ENCODE measurements around the gene HCK.

The HCK gene

DNA sequence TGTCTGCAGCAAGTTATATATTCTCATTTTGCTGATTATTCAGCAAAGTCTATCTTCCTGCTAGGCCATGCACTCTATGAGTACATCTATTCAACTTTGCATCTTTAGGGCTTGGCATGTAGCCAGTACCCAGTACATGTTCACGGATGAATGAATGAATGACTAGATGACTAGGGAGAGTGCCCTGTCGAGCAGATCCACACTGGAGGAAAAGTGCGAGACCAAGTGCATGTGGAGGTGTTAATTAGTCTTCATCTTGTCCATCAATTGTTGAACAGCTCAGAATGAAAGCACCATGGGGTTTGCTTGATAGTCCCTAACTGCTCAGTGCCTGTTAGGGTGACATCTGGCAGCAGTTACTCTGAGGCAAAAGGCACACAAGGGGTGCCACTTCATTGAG lies 87.9 kb downstream of the HCK start:
- TF ChIP-seq, protein P1, sequence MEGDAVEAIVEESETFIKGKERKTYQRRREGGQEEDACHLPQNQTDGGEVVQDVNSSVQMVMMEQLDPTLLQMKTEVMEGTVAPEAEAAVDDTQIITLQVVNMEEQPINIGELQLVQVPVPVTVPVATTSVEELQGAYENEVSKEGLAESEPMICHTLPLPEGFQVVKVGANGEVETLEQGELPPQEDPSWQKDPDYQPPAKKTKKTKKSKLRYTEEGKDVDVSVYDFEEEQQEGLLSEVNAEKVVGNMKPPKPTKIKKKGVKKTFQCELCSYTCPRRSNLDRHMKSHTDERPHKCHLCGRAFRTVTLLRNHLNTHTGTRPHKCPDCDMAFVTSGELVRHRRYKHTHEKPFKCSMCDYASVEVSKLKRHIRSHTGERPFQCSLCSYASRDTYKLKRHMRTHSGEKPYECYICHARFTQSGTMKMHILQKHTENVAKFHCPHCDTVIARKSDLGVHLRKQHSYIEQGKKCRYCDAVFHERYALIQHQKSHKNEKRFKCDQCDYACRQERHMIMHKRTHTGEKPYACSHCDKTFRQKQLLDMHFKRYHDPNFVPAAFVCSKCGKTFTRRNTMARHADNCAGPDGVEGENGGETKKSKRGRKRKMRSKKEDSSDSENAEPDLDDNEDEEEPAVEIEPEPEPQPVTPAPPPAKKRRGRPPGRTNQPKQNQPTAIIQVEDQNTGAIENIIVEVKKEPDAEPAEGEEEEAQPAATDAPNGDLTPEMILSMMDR (IDR thresholded peaks at IDR 0.05; ENCODE audit: low read depth, low read length): no peak
- in situ Hi-C loops (cut with HindIII; ENCODE audit: low sequenced_read_pairs): no loop called here
- no peak for DNase-seq (ENCODE audit: low read depth, low spot score)
- no peak overlapping the region for H3K4me3 ChIP-seq (ENCODE audit: low read depth, low read length)

DNA sequence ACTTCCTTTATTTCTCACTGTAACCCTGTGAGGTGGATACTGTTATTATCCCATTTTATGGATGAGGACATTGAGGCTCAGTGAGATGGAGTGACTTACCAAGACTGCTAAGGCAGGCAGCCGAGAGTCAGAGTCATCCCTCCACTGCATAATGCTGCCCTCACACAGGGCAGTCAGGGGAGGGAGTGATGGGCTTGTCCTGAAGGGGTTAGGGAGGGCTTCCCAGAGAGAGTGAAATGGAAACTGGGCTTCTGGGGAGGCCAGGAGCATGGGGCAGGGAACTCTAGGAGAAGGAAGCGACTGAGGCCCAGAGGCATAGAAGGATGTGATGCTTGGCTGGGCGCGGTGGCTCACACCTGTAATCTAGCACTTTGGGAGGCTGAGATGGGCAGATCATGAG lies 88.6 kb downstream of the HCK start:
- TF ChIP-seq, protein P1 (IDR thresholded peaks at IDR 0.05; ENCODE audit: low read depth, low read length): no peak
- H3K4me3 ChIP-seq (ENCODE audit: low read depth, low read length): no peak overlapping the region
- no peak for DNase-seq (ENCODE audit: low read depth, low spot score)
- in situ Hi-C loops (cut with HindIII; ENCODE audit: low sequenced_read_pairs): no loop called here

DNA sequence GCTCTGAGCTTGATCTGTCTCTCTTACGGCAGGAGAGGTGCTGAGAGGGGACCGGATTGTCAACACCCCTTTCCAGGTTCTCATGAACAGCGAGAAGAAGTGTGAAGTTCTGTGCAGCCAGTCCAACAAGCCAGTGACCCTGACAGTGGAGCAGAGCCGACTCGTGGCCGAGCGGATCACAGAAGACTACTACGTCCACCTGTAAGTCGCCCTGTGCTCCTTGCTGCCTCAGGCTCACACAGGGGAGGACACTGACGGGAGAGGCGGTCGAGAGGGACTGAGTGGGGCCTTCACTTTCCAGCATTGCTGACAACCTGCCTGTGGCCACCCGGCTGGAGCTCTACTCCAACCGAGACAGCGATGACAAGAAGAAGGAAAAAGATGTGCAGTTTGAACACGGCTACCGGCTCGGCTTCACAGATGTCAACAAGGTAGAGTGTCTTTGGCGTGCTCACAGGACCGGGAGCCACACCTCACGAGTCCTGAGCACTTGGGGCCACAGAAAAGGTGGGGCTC lies 89.5 kb downstream of the HCK start:
- in situ Hi-C loops (cut with HindIII; ENCODE audit: low sequenced_read_pairs): no loop called here
- TF ChIP-seq, protein P1 (IDR thresholded peaks at IDR 0.05; ENCODE audit: low read depth, low read length): no peak
- DNase-seq (ENCODE audit: low read depth, low spot score): no peak
- no peak overlapping the region for H3K4me3 ChIP-seq (ENCODE audit: low read depth, low read length)

DNA sequence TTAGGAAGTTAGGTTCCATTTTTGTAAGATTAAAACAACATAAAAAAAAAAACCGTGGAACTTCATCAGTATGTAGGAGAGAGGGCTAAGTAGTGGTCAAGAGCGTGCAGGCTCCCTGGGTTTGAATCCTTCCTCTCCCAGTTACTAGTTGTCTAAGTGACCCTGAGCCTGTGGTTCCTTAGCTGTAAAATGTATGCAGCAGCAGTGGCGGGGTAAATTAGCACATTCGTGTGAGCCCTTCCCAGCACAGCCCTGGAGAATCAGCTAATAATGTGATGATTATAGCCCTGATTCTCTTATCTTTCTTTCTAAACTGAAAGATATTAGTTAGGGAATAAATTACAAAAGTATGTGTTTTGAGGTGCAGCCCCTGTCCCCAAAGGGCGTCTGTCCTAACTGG lies 90.0 kb downstream of the HCK start:
- DNase-seq (ENCODE audit: low read depth, low spot score): no peak
- TF ChIP-seq, protein P1 (IDR thresholded peaks at IDR 0.05; ENCODE audit: low read depth, low read length): no peak
- H3K4me3 ChIP-seq (ENCODE audit: low read depth, low read length): no peak overlapping the region
- in situ Hi-C loops (cut with HindIII; ENCODE audit: low sequenced_read_pairs): no loop called here

DNA sequence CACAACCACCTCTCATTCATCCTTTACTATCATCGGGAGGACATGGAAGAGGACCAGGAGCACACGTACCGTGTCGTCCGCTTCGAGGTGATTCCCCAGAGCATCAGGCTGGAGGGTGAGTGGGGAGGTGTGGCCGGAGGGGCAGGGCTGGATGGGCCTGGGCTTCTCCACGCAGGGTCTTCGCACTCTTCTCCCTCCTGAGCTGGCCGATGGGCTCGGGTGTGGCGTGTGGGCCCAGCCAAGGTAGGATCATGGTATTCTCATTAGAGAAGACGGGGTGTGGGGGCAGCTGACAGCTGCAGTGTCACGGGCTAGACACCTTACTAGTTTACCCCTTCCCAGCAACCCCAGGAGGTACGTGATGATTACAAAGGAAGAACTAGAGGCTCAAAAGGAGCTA lies 90.9 kb downstream of the HCK start:
- DNase-seq (ENCODE audit: low read depth, low spot score): no peak
- in situ Hi-C loops (cut with HindIII; ENCODE audit: low sequenced_read_pairs): no loop called here
- TF ChIP-seq, protein P1 (IDR thresholded peaks at IDR 0.05; ENCODE audit: low read depth, low read length): no peak
- H3K4me3 ChIP-seq (ENCODE audit: low read depth, low read length): no peak overlapping the region

DNA sequence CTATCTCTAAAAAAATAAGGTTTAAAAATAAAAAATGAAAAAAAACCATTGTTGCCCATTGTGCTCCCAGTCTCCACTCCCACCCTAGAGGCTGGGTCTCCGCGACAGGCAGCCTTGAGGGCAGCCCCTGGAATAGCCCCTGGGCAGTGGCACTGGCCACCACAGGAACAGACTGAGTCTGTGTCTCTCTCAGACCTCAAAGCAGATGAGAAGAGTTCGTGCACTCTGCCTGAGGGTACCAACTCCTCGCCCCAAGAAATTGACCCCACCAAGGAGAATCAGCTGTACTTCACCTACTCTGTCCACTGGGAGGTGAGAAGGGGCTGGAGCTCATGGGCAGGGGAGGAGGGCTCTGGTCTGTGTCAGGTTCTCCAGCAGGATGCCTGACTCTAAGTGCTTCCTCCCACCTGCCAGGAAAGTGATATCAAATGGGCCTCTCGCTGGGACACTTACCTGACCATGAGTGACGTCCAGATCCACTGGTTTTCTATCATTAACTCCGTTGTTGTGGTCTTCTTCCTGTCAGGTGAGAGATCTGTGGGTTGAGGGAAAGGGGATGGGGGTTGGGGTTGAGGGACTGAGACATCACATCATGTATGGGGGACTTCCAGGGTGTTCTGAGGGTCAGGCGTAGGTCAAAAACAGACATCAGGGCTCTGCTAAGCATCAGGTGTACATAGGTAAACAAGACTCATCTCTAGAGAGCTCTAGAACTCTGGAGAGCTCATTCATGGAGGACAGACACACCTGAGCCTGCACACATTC lies 93.0 kb downstream of the HCK start:
- no peak overlapping the region for H3K4me3 ChIP-seq (ENCODE audit: low read depth, low read length)
- DNase-seq (ENCODE audit: low read depth, low spot score): no peak
- in situ Hi-C loops (cut with HindIII; ENCODE audit: low sequenced_read_pairs): no loop called here
- TF ChIP-seq, protein P1 (IDR thresholded peaks at IDR 0.05; ENCODE audit: low read depth, low read length): no peak
